ENCODE results near the gene ABCG5. TPM values are rescaled to one million over a fixed set of nuclear protein-coding genes. Genes with fewer than 3 reads are reported as not detected.

ABCG5 gene
- total RNA-seq, 2 donors from 2014 or later, result not detected

GRCh38 chr2:43776324-43776723 lies 62.3 kb downstream of the ABCG5 start:
- no peaks in the 10 kb centered on the region for H3K9me3 ChIP-seq (ENCODE audit: control insufficient read depth, low read length)
- no peak overlapping the region for H3K4me3 ChIP-seq (ENCODE audit: low read length)
- Mint-ChIP-seq H3K4me3 (no peak overlapping the region), H3K27ac (no peak overlapping the region), H3K4me1 (peaks cover 3% of the 10 kb centered on the region), H3K36me3 (ENCODE audit: low read depth) (no peaks in the 10 kb centered on the region), H3K27me3 (ENCODE audit: insufficient read depth) (no peaks in the 10 kb centered on the region), H3K9me3 (no peaks in the 10 kb centered on the region)
- no peaks in the 10 kb centered on the region for H3K27me3 ChIP-seq (ENCODE audit: control insufficient read depth, insufficient read depth, low read length, poor library complexity, severe bottlenecking)
- no peak overlapping the region for H3K9ac ChIP-seq (ENCODE audit: extremely low read depth, low read length, poor library complexity, severe bottlenecking)
- peaks cover 3% of the 10 kb centered on the region for H3K36me3 ChIP-seq (ENCODE audit: control insufficient read depth, insufficient read depth, low read length)
- 90 to 100% methylated on average over 1 of the region's 1 CpG for WGBS, 2 experiments (ENCODE audit: insufficient coverage in 1 of 2, insufficient read length in 1 of 2)
- no peak overlapping the region for H3K27ac ChIP-seq (ENCODE audit: low read depth, low read length)
- H3K4me1 ChIP-seq (ENCODE audit: control insufficient read depth, insufficient read depth, low read length), result no peaks in the 10 kb centered on the region
- TF ChIP-seq CTCF (conservative IDR thresholded peaks at IDR 0.05), result no peak
- no peak for DNase-seq

GRCh38 chr2:43774617-43775016 lies 64.0 kb downstream of the ABCG5 start:
- peak overlapping the region; percentile 78 for H3K4me3 Mint-ChIP-seq
- Histone ChIP-seq H3K4me1 (ENCODE audit: control insufficient read depth, insufficient read depth, low read length) (no peaks in the 10 kb centered on the region), H3K9ac (ENCODE audit: extremely low read depth, low read length, poor library complexity, severe bottlenecking) (peak overlapping the region; percentile 96), H3K9me3 (ENCODE audit: control insufficient read depth, low read length) (no peaks in the 10 kb centered on the region), H3K36me3 (ENCODE audit: control insufficient read depth, insufficient read depth, low read length) (peaks cover 3% of the 10 kb centered on the region), H3K4me3 (ENCODE audit: low read length) (peak overlapping the region; percentile 98), H3K27ac (ENCODE audit: low read depth, low read length) (no peak overlapping the region), H3K27me3 (ENCODE audit: control insufficient read depth, insufficient read depth, low read length, poor library complexity, severe bottlenecking) (no peaks in the 10 kb centered on the region)
- H3K4me1 Mint-ChIP-seq, result peaks cover 3% of the 10 kb centered on the region
- H3K36me3 Mint-ChIP-seq (ENCODE audit: low read depth), result no peaks in the 10 kb centered on the region
- no peak for DNase-seq
- 64 to 88% methylated on average over 5 to 7 of the region's 7 CpGs for WGBS, 2 experiments (ENCODE audit: insufficient coverage in 1 of 2, insufficient read length in 1 of 2)
- no peaks in the 10 kb centered on the region for H3K9me3 Mint-ChIP-seq
- no peak for TF ChIP-seq CTCF (conservative IDR thresholded peaks at IDR 0.05)
- H3K27me3 Mint-ChIP-seq (ENCODE audit: insufficient read depth), result no peaks in the 10 kb centered on the region
- peak overlapping the region; percentile 99 for H3K27ac Mint-ChIP-seq

- Histone ChIP-seq H3K9ac (ENCODE audit: extremely low read depth, low read length, poor library complexity, severe bottlenecking) (peak within 1 kb of the TSS; percentile 96), H3K4me1 (ENCODE audit: control insufficient read depth, insufficient read depth, low read length) (no peaks in the 10 kb centered on the region), H3K36me3 (ENCODE audit: control insufficient read depth, insufficient read depth, low read length) (peaks cover 3% of the 10 kb centered on the region), H3K4me3 (ENCODE audit: low read length) (peak within 1 kb of the TSS; percentile 98), H3K27me3 (ENCODE audit: control insufficient read depth, insufficient read depth, low read length, poor library complexity, severe bottlenecking) (no peaks in the 10 kb centered on the region), H3K27ac (ENCODE audit: low read depth, low read length) (peak within 1 kb of the TSS; percentile 45), H3K9me3 (ENCODE audit: control insufficient read depth, low read length) (no peaks in the 10 kb centered on the region)
- H3K4me1 Mint-ChIP-seq, result peaks cover 3% of the 10 kb centered on the region
- no peaks in the 10 kb centered on the region for H3K36me3 Mint-ChIP-seq (ENCODE audit: low read depth)
- peak within 1 kb of the TSS; percentile 78 for H3K4me3 Mint-ChIP-seq
- DNase-seq, result peak; percentile 97
- H3K9me3 Mint-ChIP-seq, result no peaks in the 10 kb centered on the region
- peak within 1 kb of the TSS; percentile 99 for H3K27ac Mint-ChIP-seq
- no peak for TF ChIP-seq CTCF (conservative IDR thresholded peaks at IDR 0.05)
- WGBS, 2 experiments (ENCODE audit: insufficient coverage in 1 of 2, insufficient read length in 1 of 2), result 0 to 2% methylated on average over 16 to 30 of the region's 31 CpGs
- no peaks in the 10 kb centered on the region for H3K27me3 Mint-ChIP-seq (ENCODE audit: insufficient read depth)
These were observed 64.6 kb downstream of the ABCG5 start, which contains the start of gene DYNC2LI1 for GRCh38 chr2:43773876-43774613. Gene DYNC2LI1, plus strand, starts transcription at chr2:43774039. Its CDS starts 100 bp downstream, at chr2:43774139.
